Right ventricle myocardium superior (tissue), 1 donor: Measurements from ENCODE around the gene EVC2. TPM values are rescaled to one million over a fixed set of nuclear protein-coding genes. Genes with fewer than 3 reads are reported as not detected.

ENCODE experiments used
- ATAC-seq: fragments of 200-7000 bp; cut with Tn5 transposase; one replicate; pipeline ENCODE4 v1.9.1; 2020; ENCODE audit warnings: mild to moderate bottlenecking; ENCODE audit not compliant: poor library complexity
- DNase-seq: peaks from one replicate; pipeline ENCODE4 v3.0.0-alpha.2; 2020
- intact Hi-C: fragments of 100-400 bp; cut with DNase I; formaldehyde crosslinking; loops from one replicate; pipeline ENCODE4 v1.11.2; 2022
- total RNA-seq: library from RNA; stranded (reverse); fragmentation: NEBNext Ultra II Directional; extraction: Animal tissue kit (Norgen Biotek cat#: 25700); gene quantifications from one replicate; pipeline ENCODE4 v1.2.1, GENCODE V29; 2021
- donor health status: DM: no; HTN: yes; CAD: no; lungs with severe emphysema.

EVC2 gene
- total RNA-seq, 1 donor from 2014 or later = 1.6 TPM

- DNase-seq (no peak), ATAC-seq (no peak)
- intact Hi-C loops = no loop called here
Measured at GRCh38 chr4:5700459-5700858, 7.9 kb downstream of the EVC2 start.

DNA sequence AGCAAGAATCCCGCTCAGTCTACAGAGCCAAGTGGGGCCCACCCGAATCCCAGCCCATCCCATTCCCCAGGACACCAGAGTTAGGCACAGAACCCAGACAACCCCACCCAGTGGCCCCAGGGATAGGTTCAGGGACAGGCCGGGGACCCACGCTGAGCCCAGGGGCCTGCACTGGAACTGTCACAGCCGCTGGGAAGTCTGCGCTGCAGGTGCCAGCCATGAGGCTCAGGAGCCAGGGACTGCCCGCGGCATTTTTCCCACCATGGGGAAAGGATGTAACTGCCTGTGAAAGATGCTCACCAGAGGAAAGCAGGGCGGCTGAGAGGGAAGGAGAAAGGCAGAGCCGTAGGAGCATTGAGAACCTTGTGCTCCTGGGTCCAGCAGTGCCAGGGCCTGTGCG lies 12.0 kb downstream of the EVC2 start:
- ATAC-seq = no peak
- DNase-seq = no peak
- intact Hi-C loops = no loop called here

- intact Hi-C loops = no loop called here
- no peak for DNase-seq
- ATAC-seq = no peak
Measured at GRCh38 chr4:5693871-5694270, 14.5 kb downstream of the EVC2 start.

DNA sequence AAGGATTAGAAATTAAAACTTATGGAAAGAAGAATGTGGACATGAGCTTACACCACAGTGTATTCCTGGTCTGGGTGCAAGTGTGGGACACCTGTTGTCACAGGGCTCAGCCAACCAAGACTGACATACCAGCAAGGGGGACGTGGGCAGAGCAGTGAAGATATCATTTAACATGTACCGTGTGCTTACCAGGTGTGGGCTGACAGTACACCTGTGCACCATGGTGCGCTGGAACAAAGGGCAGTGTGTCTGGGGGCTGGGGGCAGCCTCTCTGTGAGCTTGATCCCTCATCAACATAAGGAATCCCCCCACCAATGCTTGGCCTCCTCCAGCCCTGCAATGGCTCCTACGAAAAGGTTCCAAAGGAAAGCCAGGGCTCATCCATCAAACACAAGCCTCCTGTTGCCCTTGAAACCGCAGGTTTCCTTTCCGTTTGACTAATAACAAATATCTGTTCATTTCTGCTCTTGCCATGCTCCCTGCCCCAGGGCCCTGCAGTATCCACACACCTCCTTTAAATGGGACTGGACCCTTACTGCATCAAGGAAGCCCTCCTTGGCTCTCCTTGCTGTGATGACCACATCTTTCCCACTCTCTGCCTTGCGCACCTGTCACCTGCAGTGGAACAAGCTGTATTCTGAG lies 16.7 kb downstream of the EVC2 start:
- DNase-seq (no peak), ATAC-seq (no peak)
- intact Hi-C loops = no loop called here

DNA sequence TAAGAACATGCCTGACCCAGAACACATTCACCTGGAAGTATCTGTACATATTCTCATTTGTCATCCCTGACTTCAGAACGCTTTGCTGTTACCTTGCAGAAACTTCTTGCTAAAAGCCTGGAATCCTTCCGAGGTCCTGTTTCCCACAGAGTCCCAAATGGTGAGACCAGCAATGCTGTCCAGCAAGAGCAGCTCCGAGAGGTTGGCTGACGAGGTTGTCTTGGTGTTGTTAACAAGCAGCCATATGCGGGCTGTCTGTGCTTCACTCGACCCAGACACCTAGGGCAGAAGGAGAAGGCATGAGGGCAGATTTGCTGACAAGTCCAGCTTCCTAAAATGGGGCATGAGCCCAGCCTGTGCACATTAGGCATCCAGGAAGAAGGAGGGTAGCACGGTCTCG lies 19.3 kb downstream of the EVC2 start:
- no peak for DNase-seq
- no peak for ATAC-seq
- intact Hi-C loops = no loop called here

- no peak for DNase-seq
- intact Hi-C loops = no loop called here
- no peak for ATAC-seq
Measured at GRCh38 chr4:5686338-5686737, 22.0 kb downstream of the EVC2 start.

DNA sequence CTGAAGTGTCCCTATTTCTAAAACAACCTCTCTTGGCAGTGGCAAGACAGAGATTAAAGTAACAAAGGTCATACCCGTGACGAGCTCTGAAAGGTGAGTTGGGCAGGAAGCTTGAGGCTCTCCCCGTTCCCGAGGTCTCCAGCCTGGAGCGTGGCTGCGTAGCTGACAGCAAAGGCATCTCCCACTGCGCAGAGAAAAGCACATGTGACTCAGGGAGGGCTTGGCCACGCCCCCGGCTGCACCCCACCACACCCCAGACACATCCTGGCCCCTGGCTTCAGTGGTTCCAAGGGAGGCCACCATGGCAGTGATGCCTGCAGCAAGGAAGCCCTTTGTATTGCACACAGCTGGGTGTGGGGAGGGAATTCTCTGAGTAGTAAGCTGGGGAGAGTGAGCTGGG lies 23.1 kb downstream of the EVC2 start:
- ATAC-seq (no peak), DNase-seq (no peak)
- intact Hi-C loops = no loop called here

GRCh38 chr4:5683566-5683965 lies 24.8 kb downstream of the EVC2 start:
- peak; percentile 46 for ATAC-seq
- DNase-seq = peak; percentile 46
- intact Hi-C loops = no loop called here

GRCh38 chr4:5678977-5679376 lies 29.4 kb downstream of the EVC2 start:
- ATAC-seq = no peak

GRCh38 chr4:5676763-5677162 lies 31.6 kb downstream of the EVC2 start:
- ATAC-seq = no peak

More at GRCh38 chr4:5678977-5679376, 29.4 kb downstream of the EVC2 start:
- intact Hi-C loops = no loop called here
- DNase-seq = no peak

GRCh38 chr4:5666741-5667140 lies 41.6 kb downstream of the EVC2 start:
- intact Hi-C loops = no loop called here
- no peak for DNase-seq

More at GRCh38 chr4:5676763-5677162, 31.6 kb downstream of the EVC2 start:
- intact Hi-C loops = no loop called here
- no peak for DNase-seq

GRCh38 chr4:5664778-5665177 lies 43.6 kb downstream of the EVC2 start:
- no peak for ATAC-seq
- intact Hi-C loops = no loop called here
- DNase-seq = no peak

More at GRCh38 chr4:5666741-5667140, 41.6 kb downstream of the EVC2 start:
- ATAC-seq = no peak

DNA sequence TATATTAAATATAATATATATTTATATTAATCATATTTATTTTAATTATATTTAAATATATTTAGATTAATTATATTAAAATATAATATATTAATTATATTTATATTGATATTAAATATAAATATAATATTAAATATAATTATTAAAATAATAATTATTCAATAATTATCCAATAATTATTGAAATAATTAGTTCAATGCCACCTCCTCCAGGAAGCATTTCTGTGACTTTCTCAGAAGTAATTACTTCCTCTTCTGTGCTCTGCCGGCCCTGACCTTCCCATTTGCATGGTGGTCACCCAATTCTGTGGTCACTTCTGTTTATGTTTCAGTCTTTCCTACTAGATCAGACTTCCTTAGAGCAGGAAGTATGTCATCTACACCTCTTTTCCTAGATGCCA lies 45.8 kb downstream of the EVC2 start:
- intact Hi-C loops = no loop called here
- ATAC-seq (no peak), DNase-seq (no peak)

DNA sequence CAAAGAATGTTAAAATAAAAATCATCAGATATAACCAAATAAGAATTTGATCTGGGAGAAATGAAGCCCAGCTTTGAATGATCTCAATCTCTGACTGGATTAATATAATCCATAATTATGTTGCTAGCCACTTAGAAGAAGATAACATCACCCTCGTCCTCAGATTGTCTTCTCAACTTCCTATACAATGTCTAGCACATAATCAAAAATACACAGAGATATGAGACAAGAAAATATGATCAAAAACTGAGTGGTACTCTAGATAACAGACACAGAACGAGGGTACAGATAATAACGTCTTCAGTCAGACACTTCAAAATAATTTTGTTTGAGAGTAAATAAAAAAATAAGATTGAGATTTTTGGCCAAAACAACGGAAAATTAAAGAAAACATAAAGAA lies 47.1 kb downstream of the EVC2 start:
- intact Hi-C loops = no loop called here
- no peak for DNase-seq
- no peak for ATAC-seq

DNA sequence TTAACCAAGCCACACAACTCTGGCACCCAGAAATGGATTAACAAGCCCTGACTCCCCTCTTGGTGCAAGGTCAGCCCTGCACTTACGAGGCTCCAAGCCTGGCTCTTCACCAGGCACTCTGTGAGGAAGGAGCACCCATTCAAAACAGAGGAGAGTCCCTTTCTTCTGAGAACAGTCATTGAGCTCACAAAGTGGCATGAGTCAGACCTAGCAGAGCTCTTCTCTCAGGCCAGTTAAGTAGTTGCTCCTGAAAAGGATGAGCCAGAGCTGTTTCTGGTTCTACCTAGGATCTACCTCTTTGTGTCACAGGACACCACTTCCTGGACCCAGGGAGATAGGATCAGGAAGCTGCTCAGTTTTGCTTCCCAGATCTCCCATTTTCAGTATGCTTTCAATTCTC lies 48.2 kb downstream of the EVC2 start:
- DNase-seq = no peak
- no peak for ATAC-seq
- intact Hi-C loops = no loop called here

DNA sequence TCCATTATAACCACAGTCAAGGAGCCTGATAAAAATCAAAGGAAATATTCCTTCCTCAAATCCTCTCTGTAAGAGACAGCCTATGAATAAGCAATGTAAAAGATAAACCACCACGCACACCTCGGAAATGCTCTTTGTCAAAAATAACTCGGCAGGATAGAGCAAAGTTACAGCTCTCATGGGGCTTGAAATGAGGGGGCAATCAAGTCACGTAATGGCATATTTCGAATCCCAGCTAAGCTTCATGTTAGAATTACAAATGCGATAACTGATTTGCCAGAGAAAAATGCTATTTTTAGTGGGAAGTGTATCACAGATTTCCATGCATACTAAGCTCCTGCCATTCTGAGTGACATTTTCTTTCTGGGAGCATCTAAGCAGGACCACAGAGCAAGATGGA lies 49.4 kb downstream of the EVC2 start:
- no peak for ATAC-seq
- intact Hi-C loops = no loop called here
- no peak for DNase-seq

- intact Hi-C loops = no loop called here
Measured at GRCh38 chr4:5656415-5656814, 51.9 kb downstream of the EVC2 start.

GRCh38 chr4:5654791-5655190 lies 53.6 kb downstream of the EVC2 start:
- intact Hi-C loops = no loop called here
- no peak for ATAC-seq
- DNase-seq = no peak

More at GRCh38 chr4:5656415-5656814, 51.9 kb downstream of the EVC2 start:
- DNase-seq = no peak
- ATAC-seq = no peak

DNA sequence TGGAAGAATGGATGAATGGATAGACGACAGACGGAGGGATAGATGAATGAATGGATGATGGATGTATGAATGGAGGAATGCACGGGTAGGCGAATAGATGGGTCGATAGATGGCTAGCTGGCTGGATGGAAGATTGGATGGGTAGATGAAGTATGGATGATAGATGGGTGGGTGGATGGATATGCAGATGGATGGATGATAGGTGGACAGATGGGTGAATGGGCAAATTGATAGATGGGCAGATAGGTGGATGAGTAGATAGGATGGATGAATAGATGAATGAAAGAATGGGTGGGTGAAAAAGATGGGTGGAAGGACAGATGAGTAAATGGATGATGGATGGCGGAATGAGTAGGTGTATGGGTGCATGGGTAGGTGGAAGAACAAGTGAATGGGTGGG lies 57.3 kb downstream of the EVC2 start:
- intact Hi-C loops = no loop called here
- no peak for ATAC-seq
- DNase-seq = no peak

DNA sequence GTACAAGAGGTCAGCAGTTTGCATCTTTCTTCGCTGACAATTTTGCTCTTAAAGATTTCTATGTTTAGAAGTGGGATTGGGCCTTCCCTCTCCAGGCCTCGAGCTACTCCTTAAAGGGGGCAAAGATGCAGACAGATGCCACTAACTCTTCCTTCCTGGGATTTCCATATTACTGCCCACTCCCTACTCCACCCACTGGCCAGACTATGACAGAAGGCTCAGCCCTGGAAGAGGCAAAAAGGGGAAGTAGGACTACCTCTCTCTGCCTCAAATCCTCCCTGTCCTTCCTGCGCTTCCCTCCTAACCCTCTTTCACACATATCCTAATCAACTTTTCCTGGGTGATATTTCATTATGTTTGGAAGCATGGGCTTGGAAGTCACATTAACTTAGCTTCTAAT lies 58.3 kb downstream of the EVC2 start:
- ATAC-seq (no peak), DNase-seq (no peak)
- intact Hi-C loops = no loop called here

DNA sequence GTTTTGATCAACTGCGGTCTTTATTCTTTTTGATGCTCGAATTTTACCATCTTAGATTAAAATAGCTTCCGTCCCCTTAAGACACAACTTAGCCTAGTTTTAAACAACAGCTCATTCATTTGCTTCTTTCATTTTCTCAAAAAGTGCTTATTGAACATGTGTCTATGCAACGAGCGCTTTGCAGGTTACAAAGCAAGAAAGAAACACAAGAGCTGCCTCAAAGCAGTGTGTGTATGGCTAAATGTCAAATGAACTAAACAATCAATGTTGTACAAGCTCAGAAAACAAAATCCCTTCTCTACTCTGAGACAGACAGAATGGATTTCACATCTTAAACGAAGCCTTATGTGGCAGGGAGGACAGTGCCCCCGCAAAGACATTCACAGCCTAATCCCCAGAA lies 61.0 kb downstream of the EVC2 start:
- DNase-seq (no peak), ATAC-seq (no peak)
- intact Hi-C loops = no loop called here
